Right atrium auricular region (tissue), 2 donors: Measurements from ENCODE around the gene GALNT18. TPM values are rescaled to one million over a fixed set of nuclear protein-coding genes. Genes with fewer than 3 reads are reported as not detected.

ENCODE experiments used
- DNase-seq: peaks from one replicate; pipeline ENCODE4 v3.0.0-alpha.2; 2019; ENCODE audit warnings: low spot score
- H3K27ac ChIP-seq, 2 donors: fragments of 200-600 bp; sonication (generic); 1 replicate in 1 of 2; 2 replicates in 1 of 2; pipeline ENCODE4 v1.5.1; 2016 to 2019
- H3K27me3 ChIP-seq, 2 donors: fragments of 200-600 bp; sonication (generic); one replicate each; pipeline versions ENCODE4 v1.5.1 to v1.6.0; 2017 to 2019
- H3K36me3 ChIP-seq: fragments of 200-600 bp; sonication (generic); one replicate; pipeline ENCODE4 v1.5.1; 2016
- H3K4me1 ChIP-seq, 2 donors: fragments of 200-600 bp; sonication (generic); one replicate each; pipeline versions ENCODE4 v1.5.1 to v1.6.0; 2017 to 2019
- H3K4me3 ChIP-seq, 2 donors: fragments of 200-600 bp; sonication (generic); 1 replicate in 1 of 2; 2 replicates in 1 of 2; pipeline ENCODE4 v1.5.1; 2017 to 2019; ENCODE audit warnings: mild to moderate bottlenecking in 1 of 2, moderate library complexity in 1 of 2
- H3K9me3 ChIP-seq, 2 donors: fragments of 200-600 bp; sonication (generic); one replicate each; pipeline ENCODE4 v1.5.1; 2019
- total RNA-seq, 2 donors: library from RNA; depleted of rRNA; stranded (reverse); fragments of >200 nt; gene quantifications; one replicate each; pipeline ENCODE4 v1.1.0, GENCODE V29; 2016
- TF ChIP-seq, protein P1 (sequence below), 2 donors: fragments of 200-600 bp; sonication (generic); IDR thresholded peaks; one replicate each; pipeline ENCODE4 v1.5.1; 2019; ENCODE audit warnings: antibody characterized with exemption in 2 of 2

GALNT18 gene
- total RNA-seq, 2 donors from 2014 or later = 22.2 to 26.8 TPM

GRCh38 chr11:11442791-11443190 is 179.0 kb downstream of the GALNT18 start:
- DNase-seq = no peak
- Histone ChIP-seq H3K4me1 (peaks cover 0 to 44% of the 10 kb centered on the region in 2 donors), H3K9me3 (no peaks in the 10 kb centered on the region), H3K27me3 (no peaks in the 10 kb centered on the region), H3K36me3 (no peaks in the 10 kb centered on the region), H3K27ac (peak overlapping the region in 1 of 2 donors; percentile 69), H3K4me3 (no peak overlapping the region)
- TF ChIP-seq, protein P1, sequence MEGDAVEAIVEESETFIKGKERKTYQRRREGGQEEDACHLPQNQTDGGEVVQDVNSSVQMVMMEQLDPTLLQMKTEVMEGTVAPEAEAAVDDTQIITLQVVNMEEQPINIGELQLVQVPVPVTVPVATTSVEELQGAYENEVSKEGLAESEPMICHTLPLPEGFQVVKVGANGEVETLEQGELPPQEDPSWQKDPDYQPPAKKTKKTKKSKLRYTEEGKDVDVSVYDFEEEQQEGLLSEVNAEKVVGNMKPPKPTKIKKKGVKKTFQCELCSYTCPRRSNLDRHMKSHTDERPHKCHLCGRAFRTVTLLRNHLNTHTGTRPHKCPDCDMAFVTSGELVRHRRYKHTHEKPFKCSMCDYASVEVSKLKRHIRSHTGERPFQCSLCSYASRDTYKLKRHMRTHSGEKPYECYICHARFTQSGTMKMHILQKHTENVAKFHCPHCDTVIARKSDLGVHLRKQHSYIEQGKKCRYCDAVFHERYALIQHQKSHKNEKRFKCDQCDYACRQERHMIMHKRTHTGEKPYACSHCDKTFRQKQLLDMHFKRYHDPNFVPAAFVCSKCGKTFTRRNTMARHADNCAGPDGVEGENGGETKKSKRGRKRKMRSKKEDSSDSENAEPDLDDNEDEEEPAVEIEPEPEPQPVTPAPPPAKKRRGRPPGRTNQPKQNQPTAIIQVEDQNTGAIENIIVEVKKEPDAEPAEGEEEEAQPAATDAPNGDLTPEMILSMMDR (IDR thresholded peaks at IDR 0.05) = no peak

DNA sequence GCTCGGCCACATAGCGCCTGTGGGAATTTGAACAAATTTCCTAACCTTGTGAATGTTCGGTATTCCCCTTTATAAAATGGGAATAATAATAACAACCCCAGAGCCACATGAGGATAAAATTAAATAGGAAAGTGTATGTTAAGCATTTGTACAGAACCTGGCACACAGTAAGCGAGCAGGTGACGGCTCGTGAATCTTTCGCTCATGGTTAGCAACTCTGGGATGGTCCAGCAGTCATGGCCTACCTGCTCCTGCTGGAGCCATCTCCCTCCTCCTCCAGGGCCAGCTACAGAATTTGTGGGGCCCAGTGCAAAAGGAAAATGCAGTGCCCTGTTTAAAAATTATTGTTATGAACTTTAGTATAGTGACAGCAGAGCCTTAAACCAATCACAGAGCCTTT is 180.3 kb downstream of the GALNT18 start:
- Histone ChIP-seq H3K27me3 (no peaks in the 10 kb centered on the region), H3K4me3 (no peak overlapping the region), H3K9me3 (no peaks in the 10 kb centered on the region), H3K27ac (no peak overlapping the region), H3K36me3 (no peaks in the 10 kb centered on the region), H3K4me1 (peaks cover 0 to 51% of the 10 kb centered on the region in 2 donors)
- TF ChIP-seq, protein P1 (IDR thresholded peaks at IDR 0.05) = no peak
- DNase-seq = no peak

- Histone ChIP-seq H3K27me3 (no peaks in the 10 kb centered on the region), H3K9me3 (no peaks in the 10 kb centered on the region), H3K4me1 (peaks cover 0 to 55% of the 10 kb centered on the region in 2 donors), H3K4me3 (no peak overlapping the region), H3K36me3 (no peaks in the 10 kb centered on the region), H3K27ac (no peak overlapping the region)
- no peak for DNase-seq
- TF ChIP-seq, protein P1 (IDR thresholded peaks at IDR 0.05) = no peak
Measured at GRCh38 chr11:11441091-11441490, 180.7 kb downstream of the GALNT18 start.

DNA sequence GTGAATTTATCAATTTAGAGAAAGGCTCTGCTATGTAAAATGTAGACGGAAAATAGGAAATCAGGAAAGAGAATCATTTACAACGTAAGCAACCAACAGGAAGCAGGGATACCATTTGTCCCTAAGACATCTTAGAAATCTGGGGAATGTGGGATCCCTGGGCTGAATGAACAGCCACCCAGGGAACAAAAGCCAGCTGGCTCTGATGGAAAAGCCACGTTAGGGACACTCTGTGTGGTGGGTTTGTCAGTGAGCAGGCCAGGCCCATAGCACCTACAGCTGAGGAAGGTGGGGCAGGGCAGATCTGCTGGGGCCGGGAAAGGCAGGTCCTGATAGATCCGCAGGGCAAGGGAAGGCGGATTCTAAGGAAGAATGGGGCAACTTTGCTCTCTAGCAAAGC is 181.7 kb downstream of the GALNT18 start:
- Histone ChIP-seq H3K36me3 (no peaks in the 10 kb centered on the region), H3K27me3 (no peaks in the 10 kb centered on the region), H3K4me1 (peaks cover 0 to 49% of the 10 kb centered on the region in 2 donors), H3K27ac (no peak overlapping the region), H3K4me3 (no peak overlapping the region), H3K9me3 (no peaks in the 10 kb centered on the region)
- DNase-seq = no peak
- TF ChIP-seq, protein P1 (IDR thresholded peaks at IDR 0.05) = no peak

- H3K4me1 ChIP-seq = peaks cover 0 to 44% of the 10 kb centered on the region in 2 donors
Measured at GRCh38 chr11:11439591-11439990, 182.2 kb downstream of the GALNT18 start.

More at GRCh38 chr11:11439591-11439990, 182.2 kb downstream of the GALNT18 start:
- TF ChIP-seq, protein P1 (IDR thresholded peaks at IDR 0.05) = no peak
- Histone ChIP-seq H3K36me3 (no peaks in the 10 kb centered on the region), H3K27ac (no peak overlapping the region), H3K9me3 (no peaks in the 10 kb centered on the region), H3K27me3 (no peaks in the 10 kb centered on the region), H3K4me3 (no peak overlapping the region)
- DNase-seq = no peak
